ENCODE results near the gene UMAD1. TPM values are rescaled to one million over a fixed set of nuclear protein-coding genes. Genes with fewer than 3 reads are reported as not detected.

Gene UMAD1
- total and polyA plus RNA-seq, 2 of the 4 experiments (the other 2 are of a cell fraction), result 5.2 to 8.4 TPM

GRCh38 chr7:7675686-7676085 is 35.1 kb downstream of the UMAD1 start:
- DNase-seq, result no peak
- WGBS, 2 experiments (ENCODE audit: extremely low coverage in 2 of 2, insufficient read length in 1 of 2), result 90% methylated on average over 2 of the region's 6 CpGs; no CpG with 5 or more reads in 1 of the 2 experiments
- Histone ChIP-seq H2AK9ac (replicated peaks; ENCODE audit: low read depth, low read length, poor library complexity) (no peak overlapping the region), H4K91ac (ENCODE audit: insufficient read depth, low read depth, low read length) (no peak overlapping the region), H3K9me3 (ENCODE audit: control insufficient read depth, insufficient read depth, low read length) (no peaks in the 10 kb centered on the region), H3K79me1 (ENCODE audit: low read depth in 1 of 2, low read length in 2 of 2) (no peaks in the 10 kb centered on the region), H3K27me3 (ENCODE audit: control insufficient read depth, insufficient read depth, low read length) (no peaks in the 10 kb centered on the region), H3K4me3 (ENCODE audit: insufficient read depth, low read depth, low read length) (no peak overlapping the region), H3K27ac (ENCODE audit: insufficient read depth, low read length) (no peak overlapping the region), H2BK20ac (ENCODE audit: low read depth, low read length) (no peak overlapping the region), H3K4ac (ENCODE audit: low read depth, low read length) (no peak overlapping the region), H2AK5ac (ENCODE audit: low read depth, low read length) (no peak overlapping the region), H2BK5ac (ENCODE audit: low read depth, low read length, poor library complexity, severe bottlenecking) (no peak overlapping the region), H3K4me2 (ENCODE audit: low read depth, low read length) (no peak overlapping the region), H3K36me3 (ENCODE audit: control insufficient read depth, insufficient read depth, low read length) (no peaks in the 10 kb centered on the region), H2AFZ (replicated peaks; ENCODE audit: low read length, poor library complexity) (no peak overlapping the region), H3K56ac (ENCODE audit: extremely low read depth, insufficient read depth, low read length) (no peak overlapping the region), H3K4me1 (ENCODE audit: control insufficient read depth, insufficient read depth, low read length) (no peaks in the 10 kb centered on the region), H2BK120ac (ENCODE audit: low read depth, low read length) (no peak overlapping the region), H4K5ac (ENCODE audit: low read depth, low read length) (no peak overlapping the region), H3K14ac (replicated peaks; ENCODE audit: low read depth, low read length) (no peak overlapping the region), H3K23ac (ENCODE audit: low read depth, low read length) (no peak overlapping the region), H3K9me1 (ENCODE audit: insufficient read depth, low read length) (no peaks in the 10 kb centered on the region), H4K8ac (ENCODE audit: low read depth in 2 of 2, low read length in 2 of 2) (no peak overlapping the region), H3K18ac (ENCODE audit: low read depth, low read length) (no peak overlapping the region), H2BK15ac (ENCODE audit: low read depth, low read length) (no peak overlapping the region), H3K9ac (ENCODE audit: low read depth, low read length) (no peak overlapping the region), H4K20me1 (ENCODE audit: insufficient read depth, low read length) (no peaks in the 10 kb centered on the region)
- BruUV-seq (replicated peaks), result no TSS peak
- TF ChIP-seq FOS (IDR thresholded peaks at IDR 0.05; ENCODE audit: low read depth, low read length) (no peak), RAD21 (IDR thresholded peaks at IDR 0.05; ENCODE audit: low read length) (no peak), USF2 (IDR thresholded peaks at IDR 0.05; ENCODE audit: low read depth, low read length) (no peak), MAFK (IDR thresholded peaks at IDR 0.05; ENCODE audit: low read depth, low read length) (no peak), RCOR1 (IDR thresholded peaks at IDR 0.05; ENCODE audit: insufficient replicate concordance, low read length) (no peak), MAZ (IDR thresholded peaks at IDR 0.05; ENCODE audit: borderline replicate concordance, low read depth, low read length) (no peak), POLR2A (IDR thresholded peaks at IDR 0.05; ENCODE audit: low read depth, low read length) (no peak), MXI1 (IDR thresholded peaks at IDR 0.05; ENCODE audit: borderline replicate concordance, low read depth, low read length) (no peak), ELK1 (IDR thresholded peaks at IDR 0.05; ENCODE audit: borderline replicate concordance, low read depth, low read length) (no peak), CHD1 (IDR thresholded peaks at IDR 0.05; ENCODE audit: low read depth, low read length) (no peak), SMC3 (IDR thresholded peaks at IDR 0.05; ENCODE audit: low read depth, low read length) (no peak), BHLHE40 (IDR thresholded peaks at IDR 0.05; ENCODE audit: low read depth, low read length) (no peak), CTCF (conservative IDR thresholded peaks at IDR 0.05; ENCODE audit: low read depth, low read length) (no peak), RFX5 (IDR thresholded peaks at IDR 0.05; ENCODE audit: low read depth, low read length) (no peak), NFE2L2 (IDR thresholded peaks at IDR 0.05; ENCODE audit: low read depth, low read length) (no peak), CEBPB (IDR thresholded peaks at IDR 0.05; ENCODE audit: low read depth, low read length) (no peak)
- no peak for ATAC-seq (ENCODE audit: low read depth)
- CTCF ChIA-PET, result no interaction called here
- intact Hi-C loops (cut with micrococcal nuclease) (no loop called here), dilution Hi-C loops (cut with HindIII; ENCODE audit: low sequenced_read_pairs, unreplicated experiment) (no loop called here), in situ Hi-C loops (cut with MboI; ENCODE audit: low sequenced_read_pairs) (no loop called here)
- POLR2A ChIA-PET (ENCODE audit: unreplicated experiment), result interaction anchor here (1.0 kb wide), 1 partner anchor 9 kb away, joined by 3 read pairs; no protein-coding TSS in a partner anchor
